Keratinocyte (primary cell): ENCODE data around the gene DDX54. TPM values are rescaled to one million over a fixed set of nuclear protein-coding genes. Genes with fewer than 3 reads are reported as not detected.

Experiments used
- DNase-seq: peaks from one replicate; pipeline ENCODE4 v3.0.0-alpha.2; 2011; ENCODE audit warnings: low read depth, missing footprints, low spot score
- FAIRE-seq: peaks from 2 replicates; lab custom pipeline; 2011; peaks lifted over from hg19 to GRCh38; lab: Jason Lieb, UNC
- H2AFZ ChIP-seq: 2 replicates; pipeline ENCODE4 v1.6.0; 2012; ENCODE audit warnings: low read length, control low read depth, inconsistent platforms; ENCODE audit not compliant: control insufficient read depth
- H3K27ac ChIP-seq: 2 replicates; pipeline ENCODE4 v1.5.1; 2011; ENCODE audit warnings: low read length; ENCODE audit not compliant: control insufficient read depth, insufficient read depth
- H3K27me3 ChIP-seq: 3 replicates; pipeline ENCODE4 v1.6.0; 2011; ENCODE audit warnings: low read length; ENCODE audit not compliant: control insufficient read depth, insufficient read depth; ENCODE audit errors: extremely low read depth
- H3K36me3 ChIP-seq, 2 experiments: 2 replicates in 1 of 2; 3 replicates in 1 of 2; pipeline ENCODE4 v1.5.1; 2011; ENCODE audit warnings: low read length in 2 of 2, mild to moderate bottlenecking in 1 of 2; ENCODE audit not compliant: control insufficient read depth in 2 of 2, insufficient read depth in 2 of 2; ENCODE audit errors: extremely low read depth in 1 of 2
- H3K4me1 ChIP-seq: 3 replicates; pipeline ENCODE4 v1.5.1; 2011; ENCODE audit warnings: low read length; ENCODE audit not compliant: control insufficient read depth, insufficient read depth; ENCODE audit errors: extremely low read depth
- H3K4me2 ChIP-seq: 3 replicates; pipeline ENCODE4 v1.6.0; 2011; ENCODE audit warnings: low read depth, low read length; ENCODE audit not compliant: control insufficient read depth, insufficient read depth; ENCODE audit errors: extremely low read depth
- H3K4me3 ChIP-seq, 3 experiments: fragments of 200-600 bp in 1 of 3; sonication (generic) in 1 of 3; 2 replicates in 2 of 3; 3 replicates in 1 of 3; pipeline ENCODE4 v1.5.1; 2011 to 2016; ENCODE audit warnings: low read length in 3 of 3, mild to moderate bottlenecking in 3 of 3, control low read depth in 2 of 3, inconsistent platforms in 1 of 3, low read depth in 1 of 3, mixed read lengths in 1 of 3, mixed run types in 1 of 3, moderate library complexity in 1 of 3; ENCODE audit not compliant: control insufficient read depth in 2 of 3, insufficient read depth in 2 of 3; ENCODE audit errors: extremely low read depth in 1 of 3
- H3K79me2 ChIP-seq: 2 replicates; pipeline ENCODE4 v1.6.0; 2012; ENCODE audit warnings: low read length; ENCODE audit not compliant: control insufficient read depth, insufficient read depth
- H3K9ac ChIP-seq: 3 replicates; pipeline ENCODE4 v1.6.0; 2011; ENCODE audit warnings: low read length; ENCODE audit not compliant: control insufficient read depth, insufficient read depth; ENCODE audit errors: extremely low read depth
- H3K9me1 ChIP-seq: 3 replicates; pipeline ENCODE4 v1.6.0; 2011; ENCODE audit warnings: low read length; ENCODE audit not compliant: control insufficient read depth, insufficient read depth; ENCODE audit errors: extremely low read depth
- H3K9me3 ChIP-seq: 2 replicates; pipeline ENCODE4 v1.5.1; 2012; ENCODE audit warnings: low read depth, low read length; ENCODE audit not compliant: control insufficient read depth
- H4K20me1 ChIP-seq: 3 replicates; pipeline ENCODE4 v1.6.0; 2011; ENCODE audit warnings: low read length; ENCODE audit not compliant: control insufficient read depth, insufficient read depth; ENCODE audit errors: extremely low read depth
- EZH2 ChIP-seq: IDR thresholded peaks from one replicate; pipeline ENCODE4 v1.6.1; 2012; ENCODE audit warnings: inconsistent platforms, mild to moderate bottlenecking, low read length, moderate library complexity
- dilution Hi-C: fragments of 300-500 bp; cut with MboI; formaldehyde crosslinking; loops from one replicate; pipeline ENCODE4 v1.7.0; 2020; ENCODE audit warnings: low sequenced_read_pairs; ENCODE audit not compliant: extremely low pct_ligation_motif_present
- polyA plus RNA-seq, 5 experiments: library from polyadenylated mRNA; depleted of rRNA in 3 of 5; stranded (reverse) in 3 of 5; stranded (forward) in 1 of 5; unstranded in 1 of 5; fragments of >200 nt; gene quantifications; 1 replicate in 1 of 5; 2 replicates in 3 of 5; 3 replicates in 1 of 5; pipeline versions ENCODE4 v1.2.1 to v1.2.3, GENCODE V29; 2011 to 2012; ENCODE audit warnings: missing spikeins in 2 of 5, low read depth in 1 of 5, low replicate concordance in 1 of 5
- TF ChIP-seq, protein P1 (sequence below), 3 experiments: IDR thresholded peaks in 1 of 3; conservative IDR thresholded peaks in 1 of 3; optimal IDR thresholded peaks in 1 of 3; 2 replicates in 2 of 3; 3 replicates in 1 of 3; pipeline versions ENCODE3 to v1.5.1; 2011; ENCODE audit warnings: low read length in 3 of 3, mild to moderate bottlenecking in 3 of 3, moderate library complexity in 2 of 3, control low read depth in 1 of 3, inconsistent platforms in 1 of 3; ENCODE audit not compliant: insufficient read depth in 2 of 3; ENCODE audit errors: extremely low read depth in 1 of 3

DDX54 gene
- polyA plus RNA-seq, 1 donor (not counting 4 experiments of a cell fraction or from before 2014, with no cell fraction given): 44.6 TPM

DNA sequence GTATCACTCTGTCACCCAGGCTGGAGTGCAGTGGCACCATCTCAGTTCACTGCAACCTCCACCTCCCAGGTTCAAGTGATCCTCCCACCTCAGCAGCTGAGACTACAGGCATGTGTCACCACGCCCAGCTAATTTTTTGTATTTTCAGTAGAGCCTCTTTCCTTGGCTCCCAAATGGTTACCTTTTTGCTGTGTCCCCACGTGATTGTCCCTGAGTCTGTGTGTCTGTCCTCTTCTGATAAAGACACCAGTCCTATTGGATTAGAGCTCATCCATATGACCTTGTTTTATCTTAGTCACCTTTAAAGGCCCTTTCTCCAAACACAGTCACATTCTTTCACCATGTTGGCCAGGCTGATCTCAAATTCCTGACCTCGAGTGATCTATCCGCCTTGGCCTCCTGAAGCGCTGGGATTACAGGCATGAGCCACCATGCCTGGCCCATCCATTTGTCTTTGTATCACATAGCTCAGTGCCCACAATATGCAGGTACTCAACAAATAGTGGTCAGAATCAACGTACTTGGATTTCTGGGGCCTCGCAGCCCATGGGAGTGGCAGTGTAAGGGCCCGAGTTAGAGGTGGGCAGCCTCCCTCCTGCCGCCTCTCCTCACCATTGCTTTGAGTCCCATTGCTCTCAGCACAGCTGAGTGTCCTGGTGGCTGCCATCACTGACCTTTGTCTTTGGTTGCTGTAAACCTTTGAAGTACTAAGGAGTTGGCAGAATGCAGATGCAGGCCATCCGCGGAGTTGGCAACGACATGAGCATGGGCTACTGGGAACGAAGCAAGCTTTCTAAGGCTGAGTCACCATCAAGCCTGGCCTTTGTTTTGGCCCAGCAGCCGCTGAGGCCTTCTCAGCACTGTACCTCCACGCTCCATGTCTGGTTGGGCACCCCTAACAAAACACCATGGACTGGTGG, 45.3 kb upstream of the DDX54 start:
- no peak for FAIRE-seq
- no peaks in the 10 kb centered on the region for H3K9me3 ChIP-seq
- H3K27ac ChIP-seq: no peak overlapping the region

DNA sequence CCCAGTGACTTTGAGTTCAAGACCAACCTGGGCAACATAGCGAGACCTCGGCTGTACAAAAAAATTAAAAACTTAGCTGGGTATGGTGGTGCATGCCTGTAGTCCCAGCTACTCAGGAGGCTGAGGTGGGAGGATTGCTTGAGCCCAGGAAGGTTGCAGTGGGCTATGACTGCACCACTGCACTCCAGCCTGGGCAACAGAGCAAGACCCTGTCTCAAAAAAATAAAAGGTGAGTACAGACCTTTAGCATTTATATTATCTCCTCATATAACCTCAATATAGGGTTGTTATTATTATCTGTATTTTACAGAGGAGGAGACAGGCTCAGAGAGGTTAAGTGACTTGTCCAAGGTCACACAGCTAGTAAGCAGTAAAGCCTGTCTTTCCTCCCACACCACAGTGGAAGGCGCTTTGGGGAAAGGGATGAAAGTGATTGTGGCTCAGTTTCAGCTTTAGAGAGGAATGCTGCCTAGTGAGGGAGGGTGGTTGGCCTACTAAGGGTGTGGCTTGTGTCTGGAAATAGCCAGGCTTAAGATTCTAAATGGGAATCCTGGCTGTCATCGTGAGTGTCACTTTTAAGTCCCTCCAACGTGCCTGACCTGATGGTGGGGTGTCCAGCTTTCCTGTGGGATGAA, 43.2 kb upstream of the DDX54 start:
- Histone ChIP-seq H3K9me3 (no peaks in the 10 kb centered on the region), H4K20me1 (no peaks in the 10 kb centered on the region), H3K9ac (no peak overlapping the region), H3K4me3 (no peak overlapping the region), H3K27ac (no peak overlapping the region), H3K27me3 (no peaks in the 10 kb centered on the region), H3K9me1 (no peaks in the 10 kb centered on the region), H2AFZ (no peak overlapping the region), H3K79me2 (no peaks in the 10 kb centered on the region), H3K36me3 (peaks cover 14 to 17% of the 10 kb centered on the region in 2 experiments), H3K4me1 (peaks cover 12% of the 10 kb centered on the region), H3K4me2 (no peak overlapping the region)
- TF ChIP-seq, protein P1, sequence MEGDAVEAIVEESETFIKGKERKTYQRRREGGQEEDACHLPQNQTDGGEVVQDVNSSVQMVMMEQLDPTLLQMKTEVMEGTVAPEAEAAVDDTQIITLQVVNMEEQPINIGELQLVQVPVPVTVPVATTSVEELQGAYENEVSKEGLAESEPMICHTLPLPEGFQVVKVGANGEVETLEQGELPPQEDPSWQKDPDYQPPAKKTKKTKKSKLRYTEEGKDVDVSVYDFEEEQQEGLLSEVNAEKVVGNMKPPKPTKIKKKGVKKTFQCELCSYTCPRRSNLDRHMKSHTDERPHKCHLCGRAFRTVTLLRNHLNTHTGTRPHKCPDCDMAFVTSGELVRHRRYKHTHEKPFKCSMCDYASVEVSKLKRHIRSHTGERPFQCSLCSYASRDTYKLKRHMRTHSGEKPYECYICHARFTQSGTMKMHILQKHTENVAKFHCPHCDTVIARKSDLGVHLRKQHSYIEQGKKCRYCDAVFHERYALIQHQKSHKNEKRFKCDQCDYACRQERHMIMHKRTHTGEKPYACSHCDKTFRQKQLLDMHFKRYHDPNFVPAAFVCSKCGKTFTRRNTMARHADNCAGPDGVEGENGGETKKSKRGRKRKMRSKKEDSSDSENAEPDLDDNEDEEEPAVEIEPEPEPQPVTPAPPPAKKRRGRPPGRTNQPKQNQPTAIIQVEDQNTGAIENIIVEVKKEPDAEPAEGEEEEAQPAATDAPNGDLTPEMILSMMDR (optimal IDR thresholded peaks at IDR 0.05 in 1 of 3, IDR thresholded peaks at IDR 0.05 in 1 of 3, conservative IDR thresholded peaks at IDR 0.05 in 1 of 3; ENCODE audit: extremely low read depth in 1 of 3, insufficient read depth in 2 of 3, low read length in 3 of 3): no peak
- no peak for TF ChIP-seq EZH2
- no peak for FAIRE-seq
- DNase-seq: no peak
- dilution Hi-C loops: no loop called here

More for the DNA sequence above, 45.3 kb upstream of the DDX54 start:
- no peak overlapping the region for H3K4me2 ChIP-seq
- DNase-seq: no peak
- H3K4me3 ChIP-seq: no peak overlapping the region
- H4K20me1 ChIP-seq: no peaks in the 10 kb centered on the region
- H3K27me3 ChIP-seq: no peaks in the 10 kb centered on the region
- dilution Hi-C loops: no loop called here
- TF ChIP-seq EZH2: no peak
- TF ChIP-seq, protein P1 (optimal IDR thresholded peaks at IDR 0.05 in 1 of 3, IDR thresholded peaks at IDR 0.05 in 1 of 3, conservative IDR thresholded peaks at IDR 0.05 in 1 of 3; ENCODE audit: extremely low read depth in 1 of 3, insufficient read depth in 2 of 3, low read length in 3 of 3): no peak
- H3K36me3 ChIP-seq: peaks cover 16 to 19% of the 10 kb centered on the region in 2 experiments
- peaks cover 12% of the 10 kb centered on the region for H3K4me1 ChIP-seq
- no peak overlapping the region for H2AFZ ChIP-seq
- H3K79me2 ChIP-seq: no peaks in the 10 kb centered on the region
- H3K9ac ChIP-seq: no peak overlapping the region
- no peaks in the 10 kb centered on the region for H3K9me1 ChIP-seq
